Measurements from ENCODE around the gene EMX2. TPM values are rescaled to one million over a fixed set of nuclear protein-coding genes. Genes with fewer than 3 reads are reported as not detected.

The EMX2 gene
- total and polyA plus RNA-seq, 10 of the 15 experiments (the other 5 are each of a cell fraction or from before 2014, with no cell fraction given), result 0.12 TPM; not detected in 9

DNA sequence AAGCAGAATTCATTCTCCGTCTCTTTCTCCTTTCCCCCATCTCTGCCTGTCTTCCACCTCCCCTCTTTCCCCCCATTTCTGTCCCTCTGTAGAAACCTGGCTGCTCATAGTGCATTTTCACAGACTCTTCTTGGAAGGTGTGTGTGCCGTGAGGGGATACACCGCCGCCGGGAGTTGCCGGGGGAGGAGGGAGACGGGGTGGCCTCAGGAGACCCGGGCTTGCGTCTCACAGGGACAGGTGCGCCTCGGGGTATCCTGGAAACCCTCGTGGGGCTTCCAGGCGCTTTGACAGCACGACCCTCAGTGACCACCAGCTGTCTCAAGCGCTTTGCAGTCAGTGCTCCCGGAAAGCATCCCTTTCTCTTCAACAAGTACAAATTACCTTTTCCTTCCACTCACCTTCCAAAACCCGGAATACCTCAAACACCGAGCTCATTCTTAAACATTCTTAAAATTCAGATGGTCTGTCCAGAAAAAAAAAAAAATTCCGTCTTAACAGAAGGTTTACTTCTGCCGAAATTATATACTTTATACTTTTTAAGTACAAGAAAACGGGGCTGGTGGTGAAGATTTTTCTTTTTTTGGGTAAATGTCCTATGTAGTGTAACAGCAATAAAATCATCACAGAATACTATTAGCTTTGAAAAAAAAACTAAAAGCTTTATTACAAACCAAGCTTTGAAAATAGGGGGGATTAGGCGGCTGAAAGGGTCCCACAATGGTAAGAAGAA is 8.2 kb downstream of the EMX2 start (continued):
- TF ChIP-seq POLR2AphosphoS5 (IDR thresholded peaks at IDR 0.05; ENCODE audit: low read length) (no peak), NRF1 (conservative IDR thresholded peaks at IDR 0.05; ENCODE audit: low read depth, low read length) (no peak), ZSCAN29 (IDR thresholded peaks at IDR 0.05) (no peak)

DNA sequence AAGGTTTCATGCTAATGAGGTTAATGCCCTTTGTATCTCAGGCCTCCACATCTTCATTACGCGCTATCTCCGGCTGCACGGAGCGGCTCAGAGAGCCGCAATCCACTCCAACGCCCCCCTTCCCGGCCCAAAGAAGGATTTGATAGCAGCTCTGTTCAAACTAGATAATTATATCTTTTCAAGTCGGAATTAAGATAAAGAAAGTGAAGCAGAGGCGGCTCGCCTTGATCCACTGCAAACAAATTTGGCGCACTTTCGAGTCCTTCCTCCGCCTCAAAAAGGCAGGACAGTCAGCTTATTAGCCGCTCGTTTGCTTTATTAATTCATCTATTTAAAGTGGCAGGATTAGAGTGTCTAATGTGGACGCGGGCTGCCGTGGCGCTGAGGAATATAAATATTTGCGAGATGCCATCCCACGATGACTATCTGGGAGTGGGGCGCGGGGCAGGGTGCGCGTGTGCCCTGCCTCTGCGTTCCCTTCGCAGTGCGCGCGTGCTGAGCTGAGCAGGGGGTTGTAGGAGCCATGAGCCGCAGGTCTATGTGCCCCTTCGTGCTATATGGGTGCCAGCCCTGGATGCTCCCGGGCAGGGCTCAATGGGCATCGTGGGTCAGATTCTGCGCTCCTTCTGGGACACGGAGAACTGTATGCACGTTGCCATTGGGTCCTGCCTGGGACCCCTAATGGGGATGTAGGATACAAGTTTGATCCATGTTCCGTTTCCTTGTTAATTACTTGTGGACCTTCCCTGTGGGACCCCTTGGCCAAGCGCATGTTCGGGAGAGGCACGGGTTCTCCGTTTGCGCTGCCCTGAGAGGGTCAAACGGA is 9.0 kb downstream of the EMX2 start:
- Histone ChIP-seq H3K9me3 (replicated peaks; ENCODE audit: control insufficient read depth, insufficient read depth, low read length) (no peaks in the 10 kb centered on the region; the same call in 2 of the 3 replicates), H3K4me1 (ENCODE audit: control insufficient read depth, insufficient read depth, low read length) (no peaks in the 10 kb centered on the region), H4K20me1 (ENCODE audit: control insufficient read depth, insufficient read depth) (no peaks in the 10 kb centered on the region; the same call in 1 of the 2 replicates), H3K9ac (ENCODE audit: control insufficient read depth, insufficient read depth, low read length) (no peak overlapping the region), H2AFZ (ENCODE audit: control insufficient read depth, low read depth, low read length) (no peak overlapping the region), H3K79me2 (ENCODE audit: control insufficient read depth, insufficient read depth, low read length) (no peaks in the 10 kb centered on the region), H3K36me3 (ENCODE audit: control insufficient read depth in 2 of 2, insufficient read depth in 2 of 2, low read length in 1 of 2) (no peaks in the 10 kb centered on the region), H3K27ac (ENCODE audit: control insufficient read depth, insufficient read depth) (no peak overlapping the region), H3K4me3 (no peak overlapping the region), H3K4me2 (ENCODE audit: control insufficient read depth, insufficient read depth) (no peak overlapping the region), H3K27me3 (replicated peaks in 1 of 2; ENCODE audit: control insufficient read depth in 2 of 2, insufficient read depth in 2 of 2, low read length in 1 of 2) (peaks cover 28 to 31% of the 10 kb centered on the region in 2 experiments)
- in situ Hi-C loops (cut with MboI) (no loop called here), intact Hi-C loops (cut with micrococcal nuclease; ENCODE audit: unreplicated experiment) (loop anchor here (5.0 kb wide), 1 partner anchor 211 kb away; no protein-coding TSS in a partner anchor)
- FAIRE-seq, result no peak
- TF ChIP-seq, protein P1, sequence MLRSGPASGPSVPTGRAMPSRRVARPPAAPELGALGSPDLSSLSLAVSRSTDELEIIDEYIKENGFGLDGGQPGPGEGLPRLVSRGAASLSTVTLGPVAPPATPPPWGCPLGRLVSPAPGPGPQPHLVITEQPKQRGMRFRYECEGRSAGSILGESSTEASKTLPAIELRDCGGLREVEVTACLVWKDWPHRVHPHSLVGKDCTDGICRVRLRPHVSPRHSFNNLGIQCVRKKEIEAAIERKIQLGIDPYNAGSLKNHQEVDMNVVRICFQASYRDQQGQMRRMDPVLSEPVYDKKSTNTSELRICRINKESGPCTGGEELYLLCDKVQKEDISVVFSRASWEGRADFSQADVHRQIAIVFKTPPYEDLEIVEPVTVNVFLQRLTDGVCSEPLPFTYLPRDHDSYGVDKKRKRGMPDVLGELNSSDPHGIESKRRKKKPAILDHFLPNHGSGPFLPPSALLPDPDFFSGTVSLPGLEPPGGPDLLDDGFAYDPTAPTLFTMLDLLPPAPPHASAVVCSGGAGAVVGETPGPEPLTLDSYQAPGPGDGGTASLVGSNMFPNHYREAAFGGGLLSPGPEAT (IDR thresholded peaks at IDR 0.05; ENCODE audit: low read depth), result no peak
- TF ChIP-seq, protein P2, sequence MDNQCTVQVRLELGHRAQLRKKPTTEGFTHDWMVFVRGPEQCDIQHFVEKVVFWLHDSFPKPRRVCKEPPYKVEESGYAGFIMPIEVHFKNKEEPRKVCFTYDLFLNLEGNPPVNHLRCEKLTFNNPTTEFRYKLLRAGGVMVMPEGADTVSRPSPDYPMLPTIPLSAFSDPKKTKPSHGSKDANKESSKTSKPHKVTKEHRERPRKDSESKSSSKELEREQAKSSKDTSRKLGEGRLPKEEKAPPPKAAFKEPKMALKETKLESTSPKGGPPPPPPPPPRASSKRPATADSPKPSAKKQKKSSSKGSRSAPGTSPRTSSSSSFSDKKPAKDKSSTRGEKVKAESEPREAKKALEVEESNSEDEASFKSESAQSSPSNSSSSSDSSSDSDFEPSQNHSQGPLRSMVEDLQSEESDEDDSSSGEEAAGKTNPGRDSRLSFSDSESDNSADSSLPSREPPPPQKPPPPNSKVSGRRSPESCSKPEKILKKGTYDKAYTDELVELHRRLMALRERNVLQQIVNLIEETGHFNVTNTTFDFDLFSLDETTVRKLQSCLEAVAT (IDR thresholded peaks at IDR 0.05), result no peak
- TF ChIP-seq, protein P3, sequence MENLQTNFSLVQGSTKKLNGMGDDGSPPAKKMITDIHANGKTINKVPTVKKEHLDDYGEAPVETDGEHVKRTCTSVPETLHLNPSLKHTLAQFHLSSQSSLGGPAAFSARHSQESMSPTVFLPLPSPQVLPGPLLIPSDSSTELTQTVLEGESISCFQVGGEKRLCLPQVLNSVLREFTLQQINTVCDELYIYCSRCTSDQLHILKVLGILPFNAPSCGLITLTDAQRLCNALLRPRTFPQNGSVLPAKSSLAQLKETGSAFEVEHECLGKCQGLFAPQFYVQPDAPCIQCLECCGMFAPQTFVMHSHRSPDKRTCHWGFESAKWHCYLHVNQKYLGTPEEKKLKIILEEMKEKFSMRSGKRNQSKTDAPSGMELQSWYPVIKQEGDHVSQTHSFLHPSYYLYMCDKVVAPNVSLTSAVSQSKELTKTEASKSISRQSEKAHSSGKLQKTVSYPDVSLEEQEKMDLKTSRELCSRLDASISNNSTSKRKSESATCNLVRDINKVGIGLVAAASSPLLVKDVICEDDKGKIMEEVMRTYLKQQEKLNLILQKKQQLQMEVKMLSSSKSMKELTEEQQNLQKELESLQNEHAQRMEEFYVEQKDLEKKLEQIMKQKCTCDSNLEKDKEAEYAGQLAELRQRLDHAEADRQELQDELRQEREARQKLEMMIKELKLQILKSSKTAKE (IDR thresholded peaks at IDR 0.05; ENCODE audit: low read depth, poor library complexity, severe bottlenecking), result no peak
- TF ChIP-seq SRF (IDR thresholded peaks at IDR 0.05; ENCODE audit: low read depth in 2 of 2, low read length in 2 of 2) (no peak), EZH2 (IDR thresholded peaks at IDR 0.05; ENCODE audit: borderline replicate concordance, control insufficient read depth, low read depth, low read length) (no peak)
- ATAC-seq, result no peak
- WGBS (ENCODE audit: insufficient coverage, insufficient replicate concordance, low lambda C conversion rate, missing lambda C conversion rate), result 56% methylated on average over 44 of the region's 45 CpGs
- BruUV-seq (replicated peaks), result no TSS peak
- ChIA-PET RAD21 (ENCODE audit: unreplicated experiment) (interaction anchor here (1.0 kb wide), 1 partner anchor 13 kb away, joined by 3 read pairs; no protein-coding TSS in a partner anchor), CTCF (interaction anchor here (1.2 to 1.6 kb wide), 2 partner anchors 9 to 13 kb away, joined by 4 to 5 read pairs; no protein-coding TSS in a partner anchor), POLR2A (no interaction called here), SMC1A (ENCODE audit: uncharacterized antibody, unreplicated experiment) (interaction anchor here (0.6 to 2.2 kb wide), 6 partner anchors 8 to 1042 kb away, joined by 3 to 13 read pairs (median 4); no protein-coding TSS in a partner anchor)
- no peak for DNase-seq (ENCODE audit: low read depth, low spot score)

Measured in GM12878 (cell line).